HG03575 (cell line): ENCODE data around the gene LRPPRC.

Experiments used
- ATAC-seq: cut with Tn5 transposase; IDR thresholded peaks from one replicate; pipeline ENCODE4 v1.9.1; 2021; ENCODE audit not compliant: unreplicated experiment, insufficient number of reproducible peaks, low FRiP score; ENCODE audit errors: extremely low read depth

LRPPRC gene

DNA sequence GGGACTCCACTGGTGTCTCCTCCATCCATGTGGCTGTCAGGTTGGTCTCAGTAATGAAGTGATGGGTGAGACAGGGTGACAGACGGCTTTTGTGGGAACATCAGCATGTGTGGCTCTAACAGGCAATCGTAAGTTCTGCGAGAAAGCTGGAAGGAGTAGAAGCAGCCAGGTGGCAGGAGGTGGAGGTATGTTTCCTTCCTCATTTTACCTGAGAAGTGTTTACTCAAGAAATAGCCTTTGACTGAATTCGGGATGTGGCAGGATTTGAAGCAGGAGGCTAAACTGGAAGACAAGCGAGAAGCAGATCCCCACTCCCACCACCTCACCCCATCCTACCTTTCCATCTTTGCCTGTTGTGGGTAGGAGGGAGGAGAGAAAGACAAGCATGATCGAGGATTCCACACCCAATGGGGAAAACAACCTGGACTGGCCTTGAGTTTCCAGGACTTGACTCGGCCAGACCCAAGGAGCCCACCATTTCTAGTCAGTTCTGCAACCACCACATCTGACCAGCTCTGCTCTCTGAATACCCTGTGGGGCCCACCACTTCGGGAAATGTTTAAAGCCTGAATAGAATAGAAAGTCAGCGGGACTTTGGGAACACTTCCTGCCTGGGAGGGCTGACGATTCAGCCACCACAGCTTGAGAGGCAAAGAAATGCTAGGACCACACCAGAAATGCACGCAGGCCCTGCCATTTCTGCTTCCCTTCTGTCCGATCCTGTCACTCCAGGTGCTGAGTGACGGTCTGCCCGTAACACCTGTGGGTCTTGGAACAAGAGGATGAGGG is 155.8 kb downstream of the LRPPRC start:
- no peak for ATAC-seq

DNA sequence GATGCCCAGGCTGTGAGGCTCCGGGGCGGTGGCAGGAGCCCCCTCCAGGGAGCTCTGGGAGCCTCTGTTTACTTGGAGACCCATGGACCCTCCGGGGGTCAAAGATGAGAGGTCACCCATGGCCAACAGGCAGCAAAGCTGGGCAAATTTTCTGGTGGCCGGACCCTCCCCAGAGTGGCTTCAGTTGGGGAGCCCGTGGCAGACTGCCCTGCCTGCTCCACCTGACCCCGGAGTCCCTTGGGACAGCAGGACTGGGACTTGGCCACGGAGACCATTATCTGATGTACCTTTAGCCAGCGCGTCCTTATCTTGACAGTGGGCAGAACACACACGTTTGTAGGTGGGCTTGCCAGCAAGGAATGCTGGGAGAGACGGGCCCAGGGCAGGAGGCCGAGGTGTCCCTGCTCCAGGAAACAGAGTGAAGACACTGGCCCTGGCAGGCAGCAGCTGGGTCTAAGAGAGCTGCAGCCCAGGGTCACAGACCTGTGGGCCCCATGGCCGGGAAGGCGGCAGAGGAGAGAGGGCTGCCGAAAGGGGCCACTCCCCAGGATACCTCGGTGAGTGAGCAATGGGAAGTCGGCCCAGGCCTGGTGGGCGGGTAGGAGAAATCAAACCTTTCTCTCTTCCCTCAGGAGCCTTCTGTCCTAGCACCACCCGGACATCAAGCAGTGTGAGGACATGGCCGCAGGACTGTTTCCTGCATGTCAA is 157.1 kb downstream of the LRPPRC start, which contains the start of the genes ABCG5 and ABCG8:
TSS of gene ABCG5 (minus strand) at position 280 of the 708 bp plus-strand sequence. CDS start at position 120, 160 bp downstream.
TSS of gene ABCG8 (plus strand) at position 412 of the 708 bp plus-strand sequence. CDS start at position 495, 83 bp downstream.
- ATAC-seq, result no peak

DNA sequence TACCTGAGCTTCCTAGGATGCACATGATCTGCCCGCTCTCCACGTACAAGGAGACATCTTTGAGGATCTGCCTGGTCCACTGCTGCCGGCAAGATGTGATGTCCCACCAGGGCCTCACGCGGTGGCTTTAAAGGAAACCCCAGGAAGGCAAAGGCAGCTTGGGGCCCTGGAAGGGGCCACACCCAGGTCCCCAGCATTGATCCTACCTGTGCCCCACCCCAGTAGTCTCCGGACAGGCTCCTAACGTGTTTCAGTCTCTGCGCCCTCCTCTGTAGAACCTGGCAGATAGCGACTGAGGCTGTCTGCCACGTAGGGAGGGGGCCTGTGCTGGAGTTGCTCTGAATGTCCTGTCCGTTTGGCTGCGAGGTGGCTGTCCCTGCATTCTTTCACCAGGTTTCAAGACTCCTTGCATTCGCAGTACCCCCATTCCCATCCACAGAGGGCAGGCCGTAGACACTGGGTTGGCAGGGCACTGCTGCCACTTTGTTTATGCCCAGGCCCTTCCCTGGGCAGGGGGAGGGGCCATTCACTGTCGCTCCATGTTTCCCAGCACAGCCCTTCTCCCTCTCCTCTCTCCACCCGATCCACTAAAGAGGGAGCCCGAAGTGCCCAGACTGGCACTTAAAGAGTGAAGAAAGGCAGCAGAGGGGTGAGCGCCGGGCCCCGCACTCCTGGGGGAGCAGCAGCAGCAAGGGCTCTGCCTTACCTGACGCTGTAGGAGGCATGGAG is 157.8 kb downstream of the LRPPRC start:
- no peak for ATAC-seq

DNA sequence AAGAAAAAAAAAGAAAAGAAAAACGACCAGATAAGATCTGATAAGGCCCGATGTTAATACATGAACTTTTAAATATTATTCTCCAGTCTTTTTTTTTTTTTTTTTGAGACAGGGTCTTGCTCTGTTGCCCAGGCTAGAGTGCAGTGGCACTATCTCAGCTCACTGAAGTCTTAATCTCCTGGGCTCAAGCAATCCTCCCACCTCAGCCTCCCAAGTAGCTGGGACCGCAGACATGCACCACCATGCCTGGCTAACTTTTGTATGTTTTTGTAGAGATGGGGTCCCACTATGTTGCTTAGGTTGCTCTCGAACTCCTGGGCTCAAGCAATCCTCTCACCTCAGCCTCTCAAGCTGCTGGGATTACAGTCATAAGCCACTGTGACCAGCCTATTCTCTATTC is 158.8 kb downstream of the LRPPRC start:
- no peak for ATAC-seq
